Breast epithelium (tissue), 4 donors: ENCODE measurements around the gene FUBP3. TPM values are rescaled to one million over a fixed set of nuclear protein-coding genes. Genes with fewer than 3 reads are reported as not detected.

ENCODE experiments used
- DNase-seq, 2 donors: peaks; one replicate each; pipeline ENCODE4 v3.0.0-alpha.2; 2019; ENCODE audit warnings: low spot score in 2 of 2
- H3K27ac ChIP-seq, 2 donors: fragments of 200-600 bp; sonication (generic) in 1 of 2; one replicate each; pipeline ENCODE4 v1.5.1; 2016 to 2019; ENCODE audit warnings: mild to moderate bottlenecking in 1 of 2
- H3K27me3 ChIP-seq, 2 donors: fragments of 200-600 bp; sonication (generic) in 1 of 2; one replicate each; pipeline versions ENCODE4 v1.5.1 to v1.6.0; 2017 to 2019; ENCODE audit warnings: control low read depth in 1 of 2, mild to moderate bottlenecking in 1 of 2
- H3K36me3 ChIP-seq: fragments of 200-600 bp; one replicate; pipeline ENCODE4 v1.5.1; 2019
- H3K4me1 ChIP-seq, 2 donors: fragments of 200-600 bp; sonication (generic); one replicate each; pipeline ENCODE4 v1.5.1; 2016 to 2019; ENCODE audit warnings: control low read depth in 1 of 2
- H3K4me3 ChIP-seq, 3 donors: fragments of 200-600 bp; sonication (generic); 1 replicate in 2 of 3; 2 replicates in 1 of 3; pipeline ENCODE4 v1.5.1; 2016 to 2019; ENCODE audit warnings: mild to moderate bottlenecking in 3 of 3, moderate library complexity in 2 of 3
- H3K9me3 ChIP-seq, 2 donors: fragments of 200-600 bp; sonication (generic) in 1 of 2; one replicate each; pipeline ENCODE4 v1.5.1; 2016 to 2019; ENCODE audit warnings: control low read depth in 1 of 2
- CTCF ChIP-seq, 3 donors: fragments of 450-650 bp; IDR thresholded peaks; one replicate each; pipeline ENCODE4 v1.5.1; 2016 to 2017; ENCODE audit warnings: antibody characterized with exemption in 3 of 3, mild to moderate bottlenecking in 3 of 3, moderate library complexity in 3 of 3
- POLR2A ChIP-seq: fragments of 450-650 bp; IDR thresholded peaks from one replicate; pipeline ENCODE4 v1.6.1; 2016; ENCODE audit warnings: antibody characterized with exemption, mild to moderate bottlenecking, moderate library complexity
- POLR2AphosphoS5 ChIP-seq, 3 donors: sonication (generic); formaldehyde crosslinking; IDR thresholded peaks; one replicate each; pipeline ENCODE4 v1.6.1; 2017; ENCODE audit warnings: antibody characterized with exemption in 3 of 3
- intact Hi-C: fragments of 100-400 bp; cut with DNase I; formaldehyde crosslinking; loops from one replicate; pipeline ENCODE4 v1.15.1; 2023; ENCODE audit warnings: low total_unique reads
- total RNA-seq, 3 donors: library from RNA; depleted of rRNA; stranded (reverse); fragments of >200 nt; gene quantifications; one replicate each; pipeline ENCODE4 v1.1.0, GENCODE V29; 2016

Gene FUBP3
- total RNA-seq, 3 donors from 2014 or later = 36.6 to 42.6 (median 38.7) TPM

- intact Hi-C loops = no loop called here
- TF ChIP-seq POLR2A (no peak), CTCF (IDR thresholded peaks at IDR 0.05) (no peak), POLR2AphosphoS5 (IDR thresholded peaks at IDR 0.05) (no peak)
- no peaks in the 10 kb centered on the region for H3K9me3 ChIP-seq
- H3K27ac ChIP-seq = no peak overlapping the region
- H3K27me3 ChIP-seq = peaks cover 0 to 22% of the 10 kb centered on the region in 2 donors
- H3K4me3 ChIP-seq = no peak overlapping the region
- H3K4me1 ChIP-seq = no peaks in the 10 kb centered on the region
- no peaks in the 10 kb centered on the region for H3K36me3 ChIP-seq
- no peak for DNase-seq
Measured at GRCh38 chr9:130544364-130544763, 35.0 kb upstream of the FUBP3 start.

- intact Hi-C loops = no loop called here
- Histone ChIP-seq H3K27ac (no peak overlapping the region), H3K4me3 (no peak overlapping the region), H3K36me3 (no peaks in the 10 kb centered on the region), H3K9me3 (no peaks in the 10 kb centered on the region), H3K27me3 (peaks cover 0 to under 1% of the 10 kb centered on the region in 2 donors), H3K4me1 (no peaks in the 10 kb centered on the region)
- no peak for DNase-seq
- TF ChIP-seq POLR2A (no peak), POLR2AphosphoS5 (IDR thresholded peaks at IDR 0.05) (no peak), CTCF (IDR thresholded peaks at IDR 0.05) (no peak)
Measured at GRCh38 chr9:130548103-130548502, 31.3 kb upstream of the FUBP3 start.

- intact Hi-C loops = no loop called here
Measured at GRCh38 chr9:130549093-130549735, 30.2 kb upstream of the FUBP3 start.

GRCh38 chr9:130554606-130555005 is 24.8 kb upstream of the FUBP3 start:
- no peak for TF ChIP-seq POLR2AphosphoS5 (IDR thresholded peaks at IDR 0.05)
- TF ChIP-seq POLR2A = no peak
- TF ChIP-seq CTCF (IDR thresholded peaks at IDR 0.05) = no peak
- no peaks in the 10 kb centered on the region for H3K9me3 ChIP-seq
- no peak overlapping the region for H3K4me3 ChIP-seq
- DNase-seq = no peak
- no peaks in the 10 kb centered on the region for H3K27me3 ChIP-seq
- intact Hi-C loops = no loop called here
- no peak overlapping the region for H3K27ac ChIP-seq
- H3K36me3 ChIP-seq = no peaks in the 10 kb centered on the region
- H3K4me1 ChIP-seq = no peaks in the 10 kb centered on the region

More at GRCh38 chr9:130549093-130549735, 30.2 kb upstream of the FUBP3 start:
- no peak overlapping the region for H3K27ac ChIP-seq
- TF ChIP-seq POLR2A (no peak), POLR2AphosphoS5 (IDR thresholded peaks at IDR 0.05) (no peak), CTCF (IDR thresholded peaks at IDR 0.05) (no peak)
- H3K4me3 ChIP-seq = no peak overlapping the region
- H3K4me1 ChIP-seq = no peaks in the 10 kb centered on the region
- H3K9me3 ChIP-seq = no peaks in the 10 kb centered on the region
- no peaks in the 10 kb centered on the region for H3K27me3 ChIP-seq
- DNase-seq = no peak
- H3K36me3 ChIP-seq = no peaks in the 10 kb centered on the region

GRCh38 chr9:130555061-130555460 is 24.3 kb upstream of the FUBP3 start:
- TF ChIP-seq POLR2AphosphoS5 (IDR thresholded peaks at IDR 0.05) (no peak), CTCF (IDR thresholded peaks at IDR 0.05) (no peak), POLR2A (no peak)
- Histone ChIP-seq H3K9me3 (no peaks in the 10 kb centered on the region), H3K4me1 (no peaks in the 10 kb centered on the region), H3K27me3 (no peaks in the 10 kb centered on the region), H3K4me3 (no peak overlapping the region), H3K27ac (no peak overlapping the region), H3K36me3 (no peaks in the 10 kb centered on the region)
- intact Hi-C loops = no loop called here
- no peak for DNase-seq
